Activated T-helper 2 cell treated with anti-CD3 and anti-CD28 coated beads, Interferon-gamma antibody, Interleukin-2, Interleukin-4, amounts not matched to agents 10 μg/mL and 5 μg/mL and 100 μg/mL, durations not matched to agents 14 hours and 24 hours and 36 hours (primary cell): ENCODE data around the gene USP8. TPM values are rescaled to one million over a fixed set of nuclear protein-coding genes. Genes with fewer than 3 reads are reported as not detected.
"Not testable (repeated sequence)": the region's sequence is repeated elsewhere in the genome, so short reads cannot be mapped to it uniquely, and the experiment has no call there.

Source experiments
- DNase-seq: peaks from one replicate; pipeline ENCODE4 v3.0.0; 2021; ENCODE audit warnings: low spot score
- H3K27ac Mint-ChIP-seq: one replicate; pipeline ENCODE4 v1.8.0; 2021; ENCODE audit warnings: mixed read lengths
- H3K27me3 Mint-ChIP-seq: one replicate; pipeline ENCODE4 v1.8.0; 2021; ENCODE audit warnings: low read depth, mixed read lengths
- H3K36me3 Mint-ChIP-seq: one replicate; pipeline ENCODE4 v1.8.0; 2021; ENCODE audit warnings: low read depth, mixed read lengths
- H3K4me1 Mint-ChIP-seq: one replicate; pipeline ENCODE4 v1.8.0; 2021; ENCODE audit warnings: low read depth, mixed read lengths
- H3K4me3 Mint-ChIP-seq: one replicate; pipeline ENCODE4 v1.8.0; 2021; ENCODE audit warnings: low read depth, mild to moderate bottlenecking, moderate library complexity, mixed read lengths
- H3K9me3 Mint-ChIP-seq: one replicate; pipeline ENCODE4 v1.8.0; 2021; ENCODE audit warnings: mixed read lengths
- intact Hi-C: fragments of 100-400 bp; cut with micrococcal nuclease; formaldehyde crosslinking; loops from one replicate; pipeline ENCODE4 v1.15.1; 2023
- total RNA-seq: library from RNA; stranded (reverse); gene quantifications from 2 replicates; pipeline ENCODE4 v1.2.3, GENCODE V29; 2022

Gene USP8
- 57.2 and 57.4 TPM in 2 replicates for total RNA-seq

- Mint-ChIP-seq H3K36me3 (peaks cover 18% of the 10 kb centered on the region), H3K9me3 (no peaks in the 10 kb centered on the region), H3K4me3 (peak within 1 kb of the TSS; percentile 95), H3K4me1 (peaks cover 16% of the 10 kb centered on the region), H3K27me3 (no peaks in the 10 kb centered on the region), H3K27ac (peak within 1 kb of the TSS; percentile 85)
- intact Hi-C loops, result loop anchor here (1.0 to 10.0 kb wide), 3 partner anchors 46 to 70 kb away; no protein-coding TSS in a partner anchor
- DNase-seq, result peak; percentile 93
Observed at GRCh38 chr15:50424066-50424890, at the start of gene USP8. Gene USP8, plus strand, starts transcription at chr15:50424405. Its CDS starts 14,669 bp downstream, at chr15:50439074.

- H3K4me3 Mint-ChIP-seq, result peak overlapping the region; percentile 51
- no peaks in the 10 kb centered on the region for H3K27me3 Mint-ChIP-seq
- intact Hi-C loops, result loop anchor here (1.0 to 5.0 kb wide), 6 partner anchors 25 to 387 kb away; partner anchors contain the start of genes SPPL2A and USP8
- H3K36me3 Mint-ChIP-seq, result peaks cover 3% of the 10 kb centered on the region
- no peaks in the 10 kb centered on the region for H3K9me3 Mint-ChIP-seq
- peak overlapping the region; percentile 92 for H3K27ac Mint-ChIP-seq
- H3K4me1 Mint-ChIP-seq, result peaks cover 18% of the 10 kb centered on the region
- DNase-seq, result no peak
Observed at GRCh38 chr15:50377867-50378751, 46.1 kb upstream of the USP8 start.

- Mint-ChIP-seq H3K36me3 (peaks cover 3% of the 10 kb centered on the region), H3K27ac (peak overlapping the region; percentile 92), H3K4me1 (peaks cover 18% of the 10 kb centered on the region), H3K9me3 (no peaks in the 10 kb centered on the region), H3K27me3 (no peaks in the 10 kb centered on the region), H3K4me3 (peak overlapping the region; percentile 51)
- no peak for DNase-seq
- intact Hi-C loops, result loop anchor here (1.0 to 5.0 kb wide), 6 partner anchors 25 to 387 kb away; partner anchors contain the start of genes SPPL2A and USP8
Observed at GRCh38 chr15:50378776-50379175, 45.4 kb upstream of the USP8 start.

GRCh38 chr15:50379413-50379812 lies 44.8 kb upstream of the USP8 start:
- H3K4me1 Mint-ChIP-seq, result peaks cover 18% of the 10 kb centered on the region
- not testable (repeated sequence) for H3K27ac Mint-ChIP-seq, H3K9me3 Mint-ChIP-seq, H3K36me3 Mint-ChIP-seq, DNase-seq, H3K4me3 Mint-ChIP-seq, H3K27me3 Mint-ChIP-seq
- intact Hi-C loops, result loop anchor here (5.0 kb wide), 1 partner anchor 173 kb away; no protein-coding TSS in a partner anchor

- intact Hi-C loops, result no loop called here
- H3K27me3 Mint-ChIP-seq, result no peaks in the 10 kb centered on the region
- H3K36me3 Mint-ChIP-seq, result peaks cover 3% of the 10 kb centered on the region
- no peak overlapping the region for H3K27ac Mint-ChIP-seq
- no peak overlapping the region for H3K4me3 Mint-ChIP-seq
- no peak for DNase-seq
- H3K9me3 Mint-ChIP-seq, result no peaks in the 10 kb centered on the region
- peaks cover 18% of the 10 kb centered on the region for H3K4me1 Mint-ChIP-seq
Observed at GRCh38 chr15:50380089-50380488, 44.1 kb upstream of the USP8 start.

- peaks cover 3% of the 10 kb centered on the region for H3K36me3 Mint-ChIP-seq
Observed at GRCh38 chr15:50381438-50381837, 42.8 kb upstream of the USP8 start.

GRCh38 chr15:50382408-50382807 lies 41.8 kb upstream of the USP8 start:
- not testable (repeated sequence) for H3K36me3 Mint-ChIP-seq, DNase-seq

More at GRCh38 chr15:50381438-50381837, 42.8 kb upstream of the USP8 start:
- no peaks in the 10 kb centered on the region for H3K27me3 Mint-ChIP-seq
- H3K9me3 Mint-ChIP-seq, result no peaks in the 10 kb centered on the region
- no peak overlapping the region for H3K4me3 Mint-ChIP-seq
- no peak overlapping the region for H3K27ac Mint-ChIP-seq
- peaks cover 18% of the 10 kb centered on the region for H3K4me1 Mint-ChIP-seq
- intact Hi-C loops, result no loop called here
- no peak for DNase-seq

GRCh38 chr15:50390554-50391264 lies 33.5 kb upstream of the USP8 start:
- Mint-ChIP-seq H3K4me3 (no peak overlapping the region), H3K4me1 (peaks cover 12% of the 10 kb centered on the region), H3K36me3 (no peaks in the 10 kb centered on the region), H3K27ac (peak overlapping the region; percentile 56), H3K27me3 (no peaks in the 10 kb centered on the region), H3K9me3 (no peaks in the 10 kb centered on the region)
- intact Hi-C loops, result no loop called here
- no peak for DNase-seq

More at GRCh38 chr15:50382408-50382807, 41.8 kb upstream of the USP8 start:
- H3K4me3 Mint-ChIP-seq, H3K27me3 Mint-ChIP-seq, H3K9me3 Mint-ChIP-seq, H3K27ac Mint-ChIP-seq, intact Hi-C loops: not testable (repeated sequence)
- peaks cover 18% of the 10 kb centered on the region for H3K4me1 Mint-ChIP-seq

- H3K4me1 Mint-ChIP-seq, result peaks cover 10% of the 10 kb centered on the region
- H3K27me3 Mint-ChIP-seq, H3K9me3 Mint-ChIP-seq, H3K4me3 Mint-ChIP-seq, H3K27ac Mint-ChIP-seq, DNase-seq, intact Hi-C loops, H3K36me3 Mint-ChIP-seq: not testable (repeated sequence)
Observed at GRCh38 chr15:50391561-50391960, 32.6 kb upstream of the USP8 start.

- DNase-seq, result no peak
- no peaks in the 10 kb centered on the region for H3K9me3 Mint-ChIP-seq
- H3K27ac Mint-ChIP-seq, result no peak overlapping the region
- H3K36me3 Mint-ChIP-seq, result no peaks in the 10 kb centered on the region
- peaks cover 8% of the 10 kb centered on the region for H3K27me3 Mint-ChIP-seq
- H3K4me1 Mint-ChIP-seq, result no peaks in the 10 kb centered on the region
- no peak overlapping the region for H3K4me3 Mint-ChIP-seq
- intact Hi-C loops, result no loop called here
Observed at GRCh38 chr15:50411870-50412269, 12.3 kb upstream of the USP8 start.

GRCh38 chr15:50414624-50415023 lies 9.6 kb upstream of the USP8 start:
- Mint-ChIP-seq H3K9me3 (no peaks in the 10 kb centered on the region), H3K27me3 (peaks cover 4% of the 10 kb centered on the region), H3K4me3 (no peak overlapping the region), H3K27ac (no peak overlapping the region), H3K36me3 (no peaks in the 10 kb centered on the region), H3K4me1 (no peaks in the 10 kb centered on the region)
- intact Hi-C loops, result no loop called here
- no peak for DNase-seq

- Mint-ChIP-seq H3K36me3 (no peaks in the 10 kb centered on the region), H3K27me3 (peaks cover 2% of the 10 kb centered on the region), H3K9me3 (no peaks in the 10 kb centered on the region), H3K4me3 (no peak overlapping the region), H3K27ac (no peak overlapping the region), H3K4me1 (no peaks in the 10 kb centered on the region)
- no peak for DNase-seq
- intact Hi-C loops, result no loop called here
Observed at GRCh38 chr15:50415752-50416404, 8.3 kb upstream of the USP8 start.
